AG09309 (cell line): ENCODE data around the gene MKRN2.
A peak's percentile ranks its signal among the peaks of the same experiment; 100 is the strongest.
"Not testable (repeated sequence)": the region's sequence is repeated elsewhere in the genome, so short reads cannot be mapped to it uniquely, and the experiment has no call there.

Source experiments
- DNase-seq: peaks from one replicate; pipeline ENCODE4 v3.0.0-alpha.2; 2010; ENCODE audit warnings: low read depth
- H3K4me3 ChIP-seq: 2 replicates; pipeline ENCODE4 v1.5.1; 2011; ENCODE audit warnings: mild to moderate bottlenecking, low read depth, low read length, moderate library complexity; ENCODE audit not compliant: control insufficient read depth
- TF ChIP-seq, protein P1 (sequence below): IDR thresholded peaks from 2 replicates; pipeline ENCODE4 v1.5.1; 2011; ENCODE audit warnings: mild to moderate bottlenecking, low read depth, low read length, inconsistent platforms; ENCODE audit not compliant: insufficient read depth, control insufficient read depth; ENCODE audit errors: missing control alignments

MKRN2 gene

DNA sequence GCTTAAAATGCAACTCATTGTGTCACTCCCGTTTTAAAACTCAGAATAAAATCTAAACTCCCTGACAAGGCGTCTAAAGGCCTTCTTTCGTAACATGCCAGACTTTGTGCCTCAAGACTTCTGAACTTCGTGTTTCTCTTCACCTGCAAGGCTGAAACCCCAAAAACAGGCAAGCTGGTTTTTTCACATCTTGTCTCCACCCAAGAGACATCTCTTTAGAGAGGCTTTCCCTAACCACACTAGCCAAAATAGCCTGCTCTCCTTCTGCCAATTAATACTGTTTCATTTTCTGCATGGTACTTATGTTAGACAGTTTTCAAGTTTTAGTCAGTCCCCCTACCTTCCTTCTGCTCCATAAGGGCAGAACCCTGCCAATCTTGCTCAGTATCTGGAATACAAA is 65.4 kb downstream of the MKRN2 start:
- TF ChIP-seq, protein P1, sequence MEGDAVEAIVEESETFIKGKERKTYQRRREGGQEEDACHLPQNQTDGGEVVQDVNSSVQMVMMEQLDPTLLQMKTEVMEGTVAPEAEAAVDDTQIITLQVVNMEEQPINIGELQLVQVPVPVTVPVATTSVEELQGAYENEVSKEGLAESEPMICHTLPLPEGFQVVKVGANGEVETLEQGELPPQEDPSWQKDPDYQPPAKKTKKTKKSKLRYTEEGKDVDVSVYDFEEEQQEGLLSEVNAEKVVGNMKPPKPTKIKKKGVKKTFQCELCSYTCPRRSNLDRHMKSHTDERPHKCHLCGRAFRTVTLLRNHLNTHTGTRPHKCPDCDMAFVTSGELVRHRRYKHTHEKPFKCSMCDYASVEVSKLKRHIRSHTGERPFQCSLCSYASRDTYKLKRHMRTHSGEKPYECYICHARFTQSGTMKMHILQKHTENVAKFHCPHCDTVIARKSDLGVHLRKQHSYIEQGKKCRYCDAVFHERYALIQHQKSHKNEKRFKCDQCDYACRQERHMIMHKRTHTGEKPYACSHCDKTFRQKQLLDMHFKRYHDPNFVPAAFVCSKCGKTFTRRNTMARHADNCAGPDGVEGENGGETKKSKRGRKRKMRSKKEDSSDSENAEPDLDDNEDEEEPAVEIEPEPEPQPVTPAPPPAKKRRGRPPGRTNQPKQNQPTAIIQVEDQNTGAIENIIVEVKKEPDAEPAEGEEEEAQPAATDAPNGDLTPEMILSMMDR, result no peak
- DNase-seq, result no peak
- no peak overlapping the region for H3K4me3 ChIP-seq

DNA sequence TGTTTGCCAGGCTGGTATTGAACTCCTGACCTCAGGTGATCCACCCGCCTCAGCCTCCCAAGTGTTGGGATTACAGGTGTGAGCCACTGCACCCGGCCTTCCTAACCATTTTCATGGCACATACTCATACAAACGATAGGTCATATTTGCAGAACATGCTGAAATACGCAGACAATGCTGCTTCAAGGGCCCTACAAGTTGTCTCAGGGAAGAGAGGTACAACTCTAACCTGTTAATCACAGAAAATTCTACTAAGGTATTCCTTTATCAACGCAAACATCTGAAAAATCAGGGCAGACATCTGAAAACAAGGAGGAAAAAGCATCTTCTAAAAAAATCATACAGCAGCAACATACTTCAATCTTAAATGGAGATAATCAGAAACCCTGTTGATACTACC is 67.2 kb downstream of the MKRN2 start:
- DNase-seq, result no peak
- TF ChIP-seq, protein P1, result no peak
- H3K4me3 ChIP-seq, result no peak overlapping the region

DNA sequence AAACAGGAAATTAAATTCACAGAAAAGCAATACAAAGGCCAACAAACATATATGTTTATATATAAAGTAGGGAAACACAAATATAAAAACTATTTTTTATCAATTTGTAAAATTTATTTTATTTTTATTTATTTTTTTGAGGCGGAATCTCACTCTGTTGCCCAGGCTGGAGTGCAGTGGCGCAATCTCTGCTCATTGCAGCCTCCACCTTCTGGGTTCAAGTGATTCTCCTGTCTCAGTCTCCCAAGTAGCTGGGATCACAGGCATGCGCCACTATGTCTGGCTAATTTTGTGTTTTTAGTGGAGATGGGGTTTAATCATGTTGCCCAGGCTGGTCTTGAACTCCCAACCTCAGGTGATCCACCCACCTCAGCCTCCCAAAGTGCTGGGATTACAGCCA is 68.1 kb downstream of the MKRN2 start:
- not testable (repeated sequence) for DNase-seq, H3K4me3 ChIP-seq

DNA sequence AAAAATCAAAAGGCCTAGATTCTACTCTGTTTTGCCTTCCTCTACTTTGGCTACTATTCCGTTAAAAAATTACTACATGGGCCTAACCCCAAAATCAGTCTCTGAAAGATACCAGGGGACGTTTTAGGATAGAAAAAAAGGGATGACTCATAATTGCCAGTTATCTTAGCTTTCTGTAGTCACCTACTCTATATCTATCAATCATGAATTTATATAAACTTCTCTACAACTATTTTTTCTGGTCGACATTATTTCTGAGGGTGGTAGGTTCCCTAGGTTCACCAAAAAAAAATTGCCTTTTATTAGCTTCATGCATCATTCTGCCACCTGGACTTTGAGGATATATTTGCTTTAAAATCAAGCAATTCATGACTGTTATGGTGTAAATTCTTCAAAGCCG is 70.5 kb downstream of the MKRN2 start:
- DNase-seq, result no peak
- H3K4me3 ChIP-seq, result no peak overlapping the region
- TF ChIP-seq, protein P1, result no peak

DNA sequence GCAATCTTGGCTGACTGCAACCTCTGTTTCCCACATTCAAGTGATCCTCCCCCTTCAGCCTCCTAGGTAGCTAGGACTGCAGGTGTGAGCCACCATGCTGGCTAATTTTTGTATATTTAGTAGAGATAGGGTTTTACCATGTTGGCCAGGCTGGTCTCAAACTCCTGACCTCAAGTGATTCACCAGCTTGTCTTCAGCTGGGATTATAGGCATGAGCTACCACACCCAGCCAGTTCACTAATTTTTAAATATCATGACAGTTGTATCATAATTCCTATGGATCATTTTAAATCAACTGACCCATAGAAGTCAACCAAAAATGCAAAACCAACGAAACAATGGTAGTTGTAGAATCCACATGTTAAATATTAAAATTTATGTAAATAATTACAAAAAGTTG is 71.9 kb downstream of the MKRN2 start:
- no peak overlapping the region for H3K4me3 ChIP-seq
- no peak for DNase-seq
- TF ChIP-seq, protein P1, result no peak

DNA sequence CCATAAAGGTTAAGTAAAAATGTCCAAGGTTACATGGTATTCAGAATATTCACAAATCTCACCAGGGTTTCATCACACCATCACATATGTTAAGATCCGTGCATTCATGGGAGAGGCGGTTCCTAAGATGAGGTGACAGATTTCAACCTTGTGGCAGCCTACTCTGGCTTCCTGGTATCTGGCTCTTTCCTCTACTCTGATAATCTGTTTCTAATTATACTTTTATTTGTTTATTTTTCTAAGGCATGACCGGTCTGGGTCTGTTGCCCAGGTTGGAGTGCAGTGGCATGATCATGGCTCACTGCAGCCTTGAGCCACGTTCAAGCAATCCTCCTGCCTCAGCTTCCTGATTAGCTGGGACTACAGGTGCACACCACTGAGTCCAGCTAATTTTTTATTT is 72.7 kb downstream of the MKRN2 start:
- DNase-seq, result peak; percentile 14
- H3K4me3 ChIP-seq, result no peak overlapping the region
- TF ChIP-seq, protein P1, result no peak

DNA sequence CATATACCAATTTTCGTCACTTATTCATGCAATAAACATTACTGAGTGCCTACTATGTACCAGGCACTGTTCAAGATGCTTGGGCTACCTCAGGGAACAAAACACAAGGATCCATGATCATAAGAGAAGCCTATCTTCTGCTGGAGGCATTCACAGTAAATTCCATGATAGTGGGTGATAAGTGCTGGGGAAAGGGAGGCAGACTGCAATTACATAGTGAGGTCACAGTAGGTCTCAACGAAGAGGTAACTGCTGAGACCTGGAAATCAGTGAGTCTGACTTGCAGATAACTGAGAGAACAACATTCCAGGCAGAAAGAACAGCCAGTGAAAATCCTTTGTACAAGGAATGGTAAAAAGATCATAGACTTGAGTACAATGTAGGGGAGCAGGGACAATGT is 73.4 kb downstream of the MKRN2 start:
- no peak overlapping the region for H3K4me3 ChIP-seq
- TF ChIP-seq, protein P1, result no peak

DNA sequence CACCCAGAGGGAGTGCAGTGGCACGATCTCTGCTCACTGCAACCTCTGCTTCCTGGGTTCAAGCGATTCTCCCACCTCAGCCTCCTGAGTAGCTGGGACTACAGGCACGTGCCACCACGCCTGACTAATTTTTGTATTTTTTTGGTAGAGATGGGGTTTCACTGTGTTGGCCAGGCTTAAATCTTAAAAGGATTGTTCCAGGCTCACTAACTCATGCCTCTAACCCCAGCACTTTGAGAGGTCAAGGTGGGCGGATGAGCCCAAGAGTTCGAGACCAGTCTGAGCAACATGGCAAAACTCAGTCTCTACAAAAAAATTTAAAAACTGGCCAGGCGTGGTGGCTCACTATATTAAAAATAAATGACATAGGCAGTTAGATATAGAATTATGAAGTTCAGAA is 74.0 kb downstream of the MKRN2 start:
- DNase-seq, H3K4me3 ChIP-seq: not testable (repeated sequence)

More for the DNA sequence above, 73.4 kb downstream of the MKRN2 start:
- DNase-seq, result no peak
